Measurements from ENCODE around the gene TARBP2. TPM values are rescaled to one million over a fixed set of nuclear protein-coding genes. Genes with fewer than 3 reads are reported as not detected.

Gene TARBP2
- total and polyA plus RNA-seq, 7 donors = 7.6 to 23.3 (median 10.8) TPM

- Histone ChIP-seq H3K27ac (peak overlapping the region; percentile 66), H3K9me3 (no peaks in the 10 kb centered on the region), H3K4me3 (no peak overlapping the region), H3K36me3 (ENCODE audit: insufficient read depth in 1 of 2, low read depth in 1 of 2) (peaks cover 55 to 100% of the 10 kb centered on the region in 2 donors), H3K4me1 (peaks cover 93% of the 10 kb centered on the region), H3K27me3 (ENCODE audit: insufficient read depth in 3 of 3, low read length in 2 of 3) (no peaks in the 10 kb centered on the region)
- no peak for TF ChIP-seq CTCF (IDR thresholded peaks at IDR 0.05)
- intact Hi-C loops (cut with DNase I) = no loop called here
- no peak for DNase-seq
- 74 to 76% (median 74%) methylated on average over 11 of the region's 11 CpGs for WGBS, 3 donors
- ATAC-seq = no peak
These were observed 36.2 kb upstream of the TARBP2 start for GRCh38 chr12:53464685-53465418.

GRCh38 chr12:53465679-53466078, 35.4 kb upstream of the TARBP2 start:
- H3K4me3 ChIP-seq = no peak overlapping the region
- intact Hi-C loops (cut with DNase I) = no loop called here
- H3K9me3 ChIP-seq = no peaks in the 10 kb centered on the region
- WGBS, 3 donors = 48 to 58% (median 51%) methylated on average over 2 of the region's 2 CpGs
- TF ChIP-seq CTCF (IDR thresholded peaks at IDR 0.05) = peak; percentile 5
- no peak for DNase-seq
- H3K27ac ChIP-seq = peak overlapping the region; percentile 66
- no peak for ATAC-seq
- H3K4me1 ChIP-seq = peaks cover 92% of the 10 kb centered on the region
- H3K27me3 ChIP-seq (ENCODE audit: insufficient read depth in 3 of 3, low read length in 2 of 3) = no peaks in the 10 kb centered on the region
- H3K36me3 ChIP-seq (ENCODE audit: insufficient read depth in 1 of 2, low read depth in 1 of 2) = peaks cover 54 to 100% of the 10 kb centered on the region in 2 donors

- Histone ChIP-seq H3K27ac (peak overlapping the region; percentile 66), H3K4me1 (peaks cover 91% of the 10 kb centered on the region), H3K27me3 (ENCODE audit: insufficient read depth in 3 of 3, low read length in 2 of 3) (no peaks in the 10 kb centered on the region), H3K4me3 (peak overlapping the region; percentile 1), H3K36me3 (ENCODE audit: insufficient read depth in 1 of 2, low read depth in 1 of 2) (peaks cover 56 to 100% of the 10 kb centered on the region in 2 donors), H3K9me3 (no peaks in the 10 kb centered on the region)
- ATAC-seq (peak; percentile 58 to 81 (median 73)), DNase-seq (no peak)
- no peak for TF ChIP-seq CTCF (IDR thresholded peaks at IDR 0.05)
- intact Hi-C loops (cut with DNase I) = no loop called here
- WGBS, 3 donors = 34 to 49% (median 42%) methylated on average over 4 of the region's 4 CpGs
These were observed 34.4 kb upstream of the TARBP2 start for GRCh38 chr12:53466640-53467039.

- ATAC-seq = peak; percentile 66 to 69 (median 68)
- peaks cover 91% of the 10 kb centered on the region for H3K4me1 ChIP-seq
These were observed 34.0 kb upstream of the TARBP2 start for GRCh38 chr12:53467082-53467481.

More at GRCh38 chr12:53467082-53467481, 34.0 kb upstream of the TARBP2 start:
- no peak for DNase-seq
- H3K27me3 ChIP-seq (ENCODE audit: insufficient read depth in 3 of 3, low read length in 2 of 3) = no peaks in the 10 kb centered on the region
- TF ChIP-seq CTCF (IDR thresholded peaks at IDR 0.05) = no peak
- intact Hi-C loops (cut with DNase I) = no loop called here
- H3K36me3 ChIP-seq (ENCODE audit: insufficient read depth in 1 of 2, low read depth in 1 of 2) = peaks cover 59 to 100% of the 10 kb centered on the region in 2 donors
- peak overlapping the region; percentile 1 for H3K4me3 ChIP-seq
- no peaks in the 10 kb centered on the region for H3K9me3 ChIP-seq
- H3K27ac ChIP-seq = peak overlapping the region; percentile 66
- 25 to 50% (median 33%) methylated on average over 5 of the region's 5 CpGs for WGBS, 3 donors
